Smooth muscle cell of the brain vasculature (primary cell): ENCODE results near the gene TMIE.

ENCODE experiments used
- DNase-seq: peaks from one replicate; pipeline ENCODE4 v3.0.0-alpha.2; 2012; ENCODE audit warnings: low read depth, low spot score

TMIE gene, protein sequence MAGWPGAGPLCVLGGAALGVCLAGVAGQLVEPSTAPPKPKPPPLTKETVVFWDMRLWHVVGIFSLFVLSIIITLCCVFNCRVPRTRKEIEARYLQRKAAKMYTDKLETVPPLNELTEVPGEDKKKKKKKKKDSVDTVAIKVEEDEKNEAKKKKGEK

DNA sequence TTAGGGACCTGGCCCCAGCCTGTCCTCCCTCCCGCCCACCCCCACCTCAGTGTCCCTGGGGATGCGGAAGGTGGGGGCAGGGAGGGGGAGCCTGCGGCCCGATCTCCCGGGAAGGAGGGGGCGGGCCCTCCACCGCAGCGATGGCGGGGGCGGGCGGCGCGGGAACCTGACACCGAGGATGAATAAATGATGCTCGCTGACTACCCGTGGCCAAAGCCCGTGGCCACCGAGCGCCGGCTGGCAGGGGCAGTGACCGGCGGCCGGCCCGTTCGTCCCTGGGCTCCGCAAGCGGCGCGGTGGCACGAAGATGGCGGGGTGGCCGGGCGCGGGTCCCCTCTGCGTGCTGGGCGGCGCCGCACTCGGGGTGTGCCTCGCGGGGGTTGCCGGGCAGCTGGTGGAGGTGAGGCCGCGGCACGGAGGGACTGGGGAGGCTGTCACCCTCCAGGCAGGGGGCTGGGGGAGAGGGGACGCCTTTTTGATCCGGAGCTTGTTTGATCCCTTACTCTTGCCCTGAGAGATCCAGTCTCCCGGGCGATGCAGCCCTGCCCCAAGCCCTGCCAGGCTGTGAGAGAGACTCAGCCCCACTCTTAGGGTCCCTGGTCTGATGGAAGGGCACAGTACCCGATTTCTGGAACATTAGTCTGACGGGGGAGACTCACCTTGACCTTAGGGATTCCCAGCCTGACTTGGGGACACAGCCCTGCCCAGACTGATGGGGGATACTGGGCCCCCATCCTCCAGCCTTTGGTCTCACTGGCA lies at the start of gene TMIE:
Gene TMIE, plus strand, starts transcription at position 212 of the 759 bp plus-strand sequence. Its CDS starts 96 bp downstream, at position 308.
- no peak for DNase-seq

DNA sequence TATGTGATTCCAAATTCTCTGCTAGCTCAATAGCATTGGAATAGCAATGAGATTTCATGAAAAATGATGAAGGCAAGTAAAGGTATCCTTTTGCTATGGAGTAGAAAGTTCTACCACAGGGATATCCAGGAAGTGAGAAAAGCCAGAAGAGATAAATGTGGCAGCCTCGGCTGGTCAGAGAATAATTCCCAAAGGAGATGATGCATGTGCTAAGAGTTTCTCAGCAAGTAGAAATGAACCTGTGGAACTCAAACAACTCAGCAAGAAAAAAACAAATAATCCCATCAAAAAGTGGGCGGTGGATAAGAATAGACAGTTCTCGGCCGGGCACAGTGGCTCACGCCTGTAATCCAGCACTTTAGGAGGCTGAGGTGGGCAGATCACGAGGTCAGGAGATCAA lies 45.9 kb upstream of the TMIE start:
- no peak for DNase-seq

DNA sequence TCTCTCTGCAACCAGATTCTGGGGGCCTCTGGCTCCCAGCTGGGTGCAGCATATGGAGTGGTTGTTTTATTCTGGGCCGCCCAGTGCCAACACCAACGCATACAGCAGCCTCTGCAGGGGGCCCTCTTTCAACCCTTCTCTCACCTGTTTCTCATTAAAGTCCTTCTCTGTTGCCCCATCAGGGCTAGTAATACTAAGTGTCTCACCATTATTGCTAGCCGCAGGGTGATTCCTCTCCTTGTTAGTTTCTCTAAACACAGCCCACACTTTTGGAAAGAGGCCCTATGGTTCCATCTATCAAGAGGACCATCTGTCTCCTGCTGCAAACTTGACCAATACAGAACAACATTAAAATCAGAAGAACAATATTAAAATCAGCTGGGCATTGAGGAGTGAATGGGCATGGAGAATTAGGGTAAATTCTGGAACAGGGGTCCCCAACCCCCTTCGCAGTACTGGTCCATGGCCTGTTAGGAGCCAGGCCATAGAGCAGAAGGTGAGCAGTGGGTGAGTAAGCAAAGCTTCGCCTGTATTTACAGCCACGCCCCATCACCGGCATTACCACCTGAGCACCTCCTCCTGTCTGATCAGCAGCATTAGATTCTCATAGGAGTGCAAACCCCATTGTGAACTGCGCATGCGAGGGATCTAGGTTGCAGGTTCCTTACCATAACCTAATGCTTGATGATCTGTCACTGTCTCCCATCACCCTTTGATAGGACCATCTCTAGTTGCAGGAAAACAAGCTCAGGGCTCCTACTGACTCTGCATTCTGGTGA lies 44.2 kb upstream of the TMIE start:
- no peak for DNase-seq

DNA sequence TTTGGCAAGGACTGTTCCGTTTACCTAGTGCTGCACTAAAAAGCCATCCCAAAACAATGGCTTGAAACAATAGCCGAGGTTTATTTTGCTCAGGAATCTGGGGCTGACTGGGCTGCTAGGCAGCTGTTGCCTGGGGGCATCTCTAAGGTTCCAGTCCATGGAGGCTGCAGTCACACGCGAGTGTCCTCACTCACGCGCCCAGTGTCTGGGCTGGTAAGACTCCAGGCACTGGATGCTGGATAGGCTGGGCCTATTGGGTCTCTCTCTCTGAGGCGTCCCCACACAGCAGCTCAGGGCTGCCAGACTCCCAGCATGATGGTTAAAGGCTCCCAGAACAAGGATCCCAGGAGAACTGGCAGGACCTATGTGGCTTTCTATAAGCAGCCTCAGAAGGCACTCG lies 41.9 kb upstream of the TMIE start:
- DNase-seq: no peak

DNA sequence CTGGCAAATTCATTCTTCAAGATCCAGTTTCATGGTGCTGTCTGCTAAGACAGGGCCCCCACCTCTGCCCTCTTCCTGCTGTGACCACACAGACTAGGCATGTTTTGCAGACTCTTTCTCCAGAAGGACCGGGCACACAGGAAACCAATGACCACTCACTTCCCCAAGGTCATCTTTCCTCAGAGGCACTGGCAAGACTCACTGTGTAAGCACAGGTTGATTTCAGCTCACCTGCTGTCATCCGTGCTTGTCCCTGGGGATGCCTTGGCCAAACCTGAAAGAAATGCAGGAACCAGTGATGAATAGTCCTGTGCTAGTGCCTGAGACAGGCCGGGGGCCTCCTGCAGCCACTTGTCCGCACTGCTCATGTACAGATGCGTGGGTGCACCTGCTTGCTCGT lies 41.2 kb upstream of the TMIE start:
- DNase-seq: no peak

DNA sequence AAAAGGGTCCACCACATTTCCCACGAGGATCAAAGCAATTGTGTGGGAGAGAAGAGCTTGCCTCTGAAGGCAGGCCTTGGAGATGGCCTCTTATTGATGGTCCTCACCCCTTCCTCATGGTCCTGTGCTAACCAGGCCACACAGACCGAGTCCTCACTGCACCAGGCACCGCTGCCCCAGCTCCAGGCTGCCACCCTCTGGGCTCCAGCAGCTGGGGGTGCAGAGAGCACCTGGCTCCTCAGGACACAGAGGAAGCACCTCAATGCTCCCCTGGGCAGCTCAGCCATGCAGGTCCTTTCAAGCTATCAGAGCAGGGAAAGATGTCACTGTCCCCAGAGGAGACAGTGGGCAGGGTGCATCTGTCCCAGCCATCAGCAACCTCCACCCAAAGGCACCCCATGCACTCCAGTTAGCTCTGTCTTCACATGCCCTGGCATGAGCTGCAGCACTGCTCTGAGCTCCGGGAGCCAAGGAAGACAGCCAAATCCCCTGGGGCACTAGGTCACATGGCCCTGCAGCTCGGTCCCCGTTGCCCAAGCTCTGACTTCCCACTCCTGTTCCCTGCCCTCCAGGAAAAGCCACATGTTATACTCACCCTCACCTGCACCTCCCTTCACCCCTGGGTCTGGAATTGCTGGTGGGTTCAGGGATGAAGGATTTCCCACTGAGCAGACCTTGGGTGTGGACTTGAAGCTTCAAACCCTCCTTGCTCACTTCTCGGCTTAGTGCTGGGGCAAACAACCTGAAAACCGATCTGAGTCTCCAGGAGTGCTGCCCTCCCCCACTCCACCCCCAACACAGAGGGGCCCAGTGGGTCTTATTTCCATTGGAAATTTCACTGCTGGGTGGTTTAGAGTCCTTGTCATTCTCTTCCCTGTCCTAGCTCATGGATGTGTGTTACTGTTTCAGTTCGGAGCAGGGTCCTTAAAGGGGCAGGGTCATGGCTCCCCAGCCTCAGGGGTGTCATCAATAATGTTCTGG lies 40.4 kb upstream of the TMIE start:
- DNase-seq: no peak

DNA sequence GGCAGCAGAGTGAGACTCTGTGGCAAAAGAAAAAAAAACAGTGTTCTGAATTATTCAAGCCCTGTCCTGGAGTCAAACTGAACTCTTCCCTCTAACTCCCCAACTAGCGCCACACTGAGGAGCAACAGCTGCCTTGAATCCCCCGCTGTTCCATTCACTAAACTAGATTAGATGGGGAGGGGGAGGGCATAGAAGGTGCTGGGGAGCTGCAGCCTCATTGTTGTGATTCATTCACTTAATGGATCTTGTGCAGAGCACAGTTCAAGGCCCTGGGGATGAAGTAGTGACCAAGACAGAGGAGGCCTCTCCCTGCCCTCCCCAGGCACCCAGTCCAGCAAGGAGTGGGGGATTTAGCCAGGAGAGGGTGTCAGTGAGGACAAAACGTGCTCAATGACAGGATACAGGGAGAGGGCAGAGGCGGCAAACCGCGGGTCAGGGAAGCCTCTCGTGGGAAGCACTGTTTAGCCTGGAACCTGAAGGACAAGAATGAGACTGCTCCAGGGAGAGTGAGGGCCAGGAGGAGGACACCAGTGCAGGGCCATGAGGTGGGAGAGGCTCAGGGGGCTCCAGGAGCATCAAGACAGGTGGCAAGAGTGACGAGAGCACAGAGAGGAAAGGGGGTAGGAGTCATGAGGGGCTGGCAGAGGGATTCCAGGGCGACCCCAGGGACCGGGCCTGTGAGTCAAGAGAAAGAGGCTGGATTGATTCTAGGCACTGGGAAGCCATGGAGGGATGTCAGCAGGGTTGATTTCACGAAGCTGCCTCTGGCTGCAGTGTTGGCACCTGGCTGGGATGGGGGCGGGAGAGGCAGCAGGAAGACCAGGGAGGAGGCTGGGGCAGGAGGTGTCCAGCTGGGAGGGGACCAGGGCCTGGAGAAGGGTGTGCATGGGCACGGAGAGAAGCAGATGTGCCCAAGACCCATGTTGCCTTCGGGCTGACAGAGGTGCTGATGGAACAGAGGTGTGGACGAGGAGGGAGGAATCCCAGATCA lies 39.1 kb upstream of the TMIE start:
- DNase-seq: no peak

DNA sequence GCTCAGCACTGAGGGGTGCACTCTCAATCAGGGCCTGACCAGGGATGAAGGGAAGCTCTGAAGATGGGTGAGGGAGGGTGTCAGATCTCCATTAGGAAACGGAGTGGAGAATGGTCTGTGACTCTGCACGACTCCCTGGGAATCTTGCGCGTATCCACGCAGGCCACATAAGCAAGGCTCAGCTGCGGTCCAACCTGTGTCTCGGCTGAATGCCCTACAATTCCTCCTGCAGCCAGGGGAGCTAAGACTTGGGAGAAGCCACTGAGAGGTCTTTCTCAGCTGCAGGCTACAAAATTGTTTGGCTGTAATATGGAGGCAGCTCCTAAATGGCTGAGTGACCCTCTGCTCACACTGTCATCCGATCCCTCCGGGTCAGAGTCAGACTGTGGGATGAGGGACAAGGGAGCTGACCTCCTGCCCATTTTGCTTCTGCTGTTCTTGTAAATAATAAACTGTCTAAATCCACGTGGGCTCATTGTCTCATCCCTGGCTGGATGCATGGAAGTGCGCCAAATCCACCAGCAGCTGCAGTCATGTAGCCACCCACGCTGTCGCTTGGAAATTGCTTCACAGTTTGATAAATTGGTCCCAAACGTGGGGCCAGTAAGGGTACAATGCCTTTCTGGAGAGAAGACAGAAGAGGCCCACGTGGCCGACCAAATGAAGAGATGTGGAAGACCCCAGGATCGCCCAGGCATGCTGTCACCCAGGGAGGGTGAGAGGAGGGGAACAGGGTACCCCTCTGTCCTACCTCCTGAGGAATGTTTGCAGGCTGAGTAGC lies 38.2 kb upstream of the TMIE start:
- no peak for DNase-seq

DNA sequence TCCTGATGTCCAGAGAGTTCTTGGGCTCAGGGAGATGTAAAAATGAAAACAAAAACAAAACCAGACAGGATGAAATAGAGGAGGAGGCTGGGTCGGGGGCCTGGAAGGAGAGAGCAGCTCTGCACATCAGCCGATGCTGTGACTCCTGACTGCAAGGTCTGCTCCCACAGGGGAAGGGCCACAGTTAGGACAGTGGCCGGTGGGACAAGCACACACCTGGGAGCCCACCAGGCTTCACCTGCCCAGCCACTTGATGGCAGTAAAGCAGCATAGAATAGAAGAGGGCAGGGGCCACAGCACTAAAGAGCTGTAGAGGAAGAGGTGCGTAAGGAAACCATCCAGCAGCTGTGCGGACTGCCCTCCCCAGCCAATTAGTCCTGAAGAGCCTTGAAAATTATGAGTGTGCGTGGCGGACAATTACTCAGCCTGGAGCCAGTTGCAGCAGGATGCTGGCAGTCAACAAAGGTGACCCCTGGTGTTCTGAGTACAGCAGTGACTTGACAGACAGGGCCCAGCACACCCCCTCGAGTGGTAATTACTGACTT lies 37.5 kb upstream of the TMIE start:
- no peak for DNase-seq

DNA sequence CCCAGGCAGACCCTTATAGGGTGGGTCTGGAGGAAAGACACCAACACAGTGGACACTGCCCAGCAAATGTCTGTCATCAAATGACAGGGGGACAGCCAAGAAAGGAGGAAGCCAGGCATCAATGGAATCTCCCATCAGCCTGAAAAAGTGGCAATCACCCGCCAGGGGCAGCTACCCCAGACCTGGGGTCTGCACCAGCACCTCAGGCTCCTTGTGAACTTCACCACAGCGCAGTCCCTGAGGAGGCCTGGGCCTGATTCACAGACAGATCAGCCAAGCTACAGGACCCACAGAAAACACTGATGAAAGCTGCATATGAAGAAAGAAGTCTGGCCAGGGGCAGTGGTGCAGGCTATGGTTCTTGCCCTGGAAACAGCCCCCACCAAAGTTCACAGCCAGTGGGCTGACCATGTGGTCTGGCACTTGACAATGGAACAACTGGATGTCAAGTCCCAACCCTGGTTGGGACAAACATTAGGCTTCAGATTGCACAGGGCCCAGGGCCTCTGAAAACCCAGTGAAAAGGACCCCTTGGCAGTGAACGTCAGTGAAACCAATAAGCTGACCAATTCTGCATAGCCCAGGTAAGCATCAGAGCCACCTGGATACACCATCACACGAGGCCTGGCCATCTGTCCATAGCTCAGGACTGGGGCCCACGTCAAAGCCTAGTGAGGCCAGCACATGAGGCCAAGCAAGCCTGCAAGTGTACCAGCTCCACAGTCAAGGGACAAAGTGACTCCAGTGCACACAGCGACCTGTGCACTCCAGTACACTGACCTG lies 36.8 kb upstream of the TMIE start:
- DNase-seq: no peak

DNA sequence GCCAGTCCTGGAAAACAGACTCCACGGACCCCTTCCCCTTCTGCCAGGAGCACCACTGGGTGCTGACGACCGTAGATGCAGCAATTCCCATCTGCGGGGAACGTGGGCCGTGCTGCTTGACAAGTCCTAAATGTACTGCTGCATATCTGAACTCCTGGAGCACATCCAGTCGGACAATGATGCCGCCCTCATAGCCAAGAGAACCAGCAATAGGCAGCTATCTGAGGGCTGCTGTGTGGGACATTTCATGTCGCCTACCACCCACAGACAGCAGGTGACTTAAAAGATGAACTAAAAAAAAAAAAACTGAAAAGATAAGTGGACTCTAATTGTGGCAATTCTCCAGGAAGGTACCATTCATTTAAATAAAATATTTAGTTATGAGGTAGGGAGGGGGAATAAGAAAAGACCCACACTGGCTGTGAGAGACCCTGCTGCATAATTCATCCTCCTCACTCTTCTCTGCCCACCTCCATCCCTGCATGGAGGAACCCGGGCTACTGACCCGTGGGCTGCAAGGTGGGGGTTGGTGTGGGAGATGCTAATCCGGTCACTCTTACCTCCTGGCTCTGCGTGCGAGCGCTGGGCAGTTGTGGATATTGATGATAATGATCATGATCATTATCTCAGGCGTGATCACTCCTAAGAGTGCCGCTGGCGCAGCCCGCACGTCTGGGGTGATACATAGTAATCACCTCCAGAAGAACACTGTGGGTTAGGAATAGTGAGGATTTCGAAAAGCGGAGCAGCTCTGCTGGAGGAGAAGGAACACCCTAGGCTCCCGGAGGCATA lies 36.0 kb upstream of the TMIE start:
- no peak for DNase-seq

DNA sequence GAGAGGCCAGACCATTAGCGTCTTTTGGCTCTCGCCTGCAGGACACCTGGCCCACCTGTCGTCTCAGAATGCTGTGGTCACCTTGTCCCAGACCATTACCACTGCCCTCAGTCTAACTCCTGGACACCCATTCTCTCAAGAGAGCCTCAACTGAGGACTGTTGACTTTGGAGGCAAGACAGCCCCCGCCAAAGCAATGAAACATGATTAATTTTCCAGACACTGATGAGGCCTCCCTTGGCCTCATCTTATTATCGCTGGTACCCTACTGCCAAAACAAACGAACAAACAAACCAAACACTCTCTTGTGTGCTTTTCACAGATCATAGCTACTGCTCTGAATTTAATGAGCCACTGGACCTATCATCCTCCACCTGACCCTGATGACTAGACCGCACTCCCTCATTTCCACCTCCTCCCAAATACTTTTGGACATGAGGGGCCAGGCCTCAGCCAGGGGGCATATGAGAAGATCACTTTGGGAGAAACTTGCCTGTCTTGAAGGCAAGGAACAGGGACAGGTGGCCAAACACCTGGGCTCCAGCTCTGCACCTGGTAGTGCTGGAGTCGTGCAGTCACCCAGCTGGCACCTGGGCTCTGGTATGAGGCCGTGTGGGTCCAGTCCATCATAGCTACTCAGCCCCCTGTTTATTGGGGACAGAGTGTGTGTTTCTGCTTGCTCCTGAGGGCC lies 35.3 kb upstream of the TMIE start:
- DNase-seq: no peak

DNA sequence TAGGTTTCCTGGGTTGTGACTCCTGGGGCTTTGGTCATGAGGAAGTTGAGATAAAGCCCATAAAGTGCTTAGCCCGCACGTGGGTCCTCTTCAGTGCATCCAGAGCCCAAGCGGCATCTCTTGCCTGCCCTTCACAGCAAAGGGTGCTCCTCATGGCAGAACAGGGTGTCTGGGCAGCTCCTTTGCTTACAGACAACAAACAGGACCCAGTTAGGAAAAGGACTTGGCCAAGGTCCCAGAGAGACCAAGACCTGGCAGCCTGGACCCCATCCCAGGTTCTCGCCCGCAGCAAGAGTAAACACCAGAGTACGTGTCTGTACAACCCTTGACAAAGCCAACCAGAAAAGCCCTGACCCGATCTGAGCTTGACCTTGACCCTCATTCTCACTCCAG lies 34.7 kb upstream of the TMIE start:
- DNase-seq: no peak

DNA sequence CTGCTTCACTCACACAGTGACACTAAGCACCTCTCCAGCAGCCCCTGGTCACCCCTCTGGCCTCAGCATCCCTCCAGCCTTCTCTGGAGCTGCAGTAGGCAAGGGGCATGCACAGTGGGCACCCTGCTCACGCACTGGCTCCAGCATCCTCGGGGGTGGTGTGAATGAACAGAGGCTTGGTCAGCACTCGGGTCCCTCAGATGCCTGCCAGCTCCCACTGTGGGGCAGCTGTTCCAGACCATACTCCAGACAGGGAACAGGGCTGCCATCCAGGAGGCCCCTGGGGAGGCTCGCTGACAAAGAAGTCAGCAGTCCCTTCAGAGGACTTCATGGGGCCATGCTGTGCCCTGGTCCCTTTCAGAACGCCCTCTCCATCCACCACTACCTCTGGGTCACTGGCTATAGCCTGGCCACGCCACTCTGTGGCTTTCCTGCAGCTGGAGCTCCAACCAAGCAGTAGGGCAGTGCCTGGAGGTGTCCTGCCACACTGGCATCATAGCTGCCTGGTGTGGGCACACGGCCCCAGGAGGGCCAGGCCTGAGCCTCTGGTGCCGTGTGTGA lies 34.1 kb upstream of the TMIE start:
- no peak for DNase-seq

DNA sequence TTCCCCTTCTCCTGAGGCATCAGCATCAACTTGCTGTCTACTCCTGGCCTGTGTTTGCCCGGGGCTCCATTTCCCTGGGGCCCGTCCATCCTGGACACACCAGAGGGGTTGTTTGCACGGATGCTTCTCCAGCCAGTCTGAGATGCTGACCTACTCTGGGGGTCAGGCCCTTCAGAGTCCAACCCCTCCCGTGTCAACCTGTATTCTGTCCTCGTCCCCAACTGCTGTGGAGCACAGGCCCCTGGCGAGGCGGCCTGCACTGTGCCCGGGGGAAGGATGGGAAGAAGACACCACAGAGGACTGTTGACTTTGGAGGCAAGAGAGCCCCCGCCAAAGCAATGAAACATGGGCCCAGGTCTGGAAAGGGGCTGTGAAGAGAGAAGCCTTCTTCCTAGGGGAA lies 33.5 kb upstream of the TMIE start:
- DNase-seq: no peak

DNA sequence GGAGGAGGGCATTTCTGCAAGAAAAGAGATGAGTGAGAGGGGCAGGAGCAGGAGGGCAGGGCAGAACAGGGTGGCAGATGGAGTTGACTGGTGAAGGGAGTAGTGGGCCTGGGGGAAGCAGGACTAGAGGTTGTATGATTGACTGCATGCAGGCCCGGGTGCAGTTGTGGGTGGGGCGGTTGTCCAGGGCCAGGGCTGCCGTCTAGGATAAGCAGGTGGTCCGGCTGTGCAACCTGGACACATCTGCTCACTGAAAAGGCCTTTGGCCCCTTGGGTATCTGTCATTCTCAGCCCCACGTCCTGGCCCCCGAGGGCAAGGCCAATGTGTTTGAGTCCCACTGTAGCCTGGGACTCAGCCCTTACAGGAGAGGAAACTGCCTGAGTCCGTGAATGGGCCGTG lies 33.1 kb upstream of the TMIE start:
- no peak for DNase-seq

DNA sequence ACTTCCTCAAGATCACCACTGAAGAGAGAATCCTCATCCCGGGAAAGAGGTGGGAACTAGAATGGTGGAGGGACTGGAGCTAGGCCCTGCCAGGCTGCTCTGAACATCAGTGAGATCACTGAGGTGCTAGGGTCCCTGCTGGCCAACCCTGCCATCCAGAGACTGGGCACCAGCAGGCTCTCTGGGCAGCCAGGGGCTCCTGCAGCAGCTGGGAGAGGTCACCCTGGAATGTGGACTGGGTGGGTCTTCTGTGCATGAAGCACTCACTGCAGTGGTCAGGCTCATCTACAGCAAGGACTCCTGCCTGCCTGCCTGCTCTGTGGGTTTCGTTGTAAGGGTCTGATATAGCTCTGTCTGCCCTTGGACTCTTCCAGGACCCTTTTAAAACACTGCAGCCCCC lies 32.6 kb upstream of the TMIE start:
- DNase-seq: no peak
